SU-DHL-6 (cell line): Measurements from ENCODE around the gene CNTN5.

Source experiments
- H2AFZ ChIP-seq: fragments of 200-600 bp; sonication (generic); 2 replicates; pipeline ENCODE4 v1.6.1; 2014; ENCODE audit warnings: low read depth, mild to moderate bottlenecking, moderate library complexity, mixed read lengths, antibody characterized with exemption, low read length; ENCODE audit not compliant: severe bottlenecking
- H3F3A ChIP-seq: fragments of 200-600 bp; shearing (Covaris generic); 2 replicates; pipeline ENCODE4 v1.6.0; 2016; ENCODE audit warnings: antibody characterized with exemption, mild to moderate bottlenecking; ENCODE audit not compliant: insufficient read depth
- H3K27ac ChIP-seq: fragments of 200-600 bp; sonication (generic); 2 replicates; pipeline ENCODE4 v1.5.1; 2016; ENCODE audit warnings: low read depth, mild to moderate bottlenecking, low read length, moderate library complexity, mixed read lengths
- H3K27me3 ChIP-seq: fragments of 200-600 bp; sonication (generic), shearing (Covaris generic); 2 replicates; pipeline ENCODE4 v1.6.0; 2014; ENCODE audit warnings: mild to moderate bottlenecking, low read length
- H3K36me3 ChIP-seq: fragments of 200-600 bp; sonication (generic); 2 replicates; pipeline ENCODE4 v1.6.1; 2014; ENCODE audit warnings: mild to moderate bottlenecking, low read length, mixed read lengths
- H3K4me2 ChIP-seq: fragments of 300-600, 200-600 bp; shearing (Covaris generic), sonication (generic); 2 replicates; pipeline ENCODE4 v1.6.0; 2014; ENCODE audit warnings: low read length, low read depth, mild to moderate bottlenecking; ENCODE audit not compliant: poor library complexity, severe bottlenecking
- H3K4me3 ChIP-seq: fragments of 200-600 bp; sonication (generic); 2 replicates; pipeline ENCODE4 v1.5.1; 2014; ENCODE audit warnings: antibody characterized with exemption, low read length, mild to moderate bottlenecking, mixed read lengths; ENCODE audit not compliant: insufficient read depth, poor library complexity, severe bottlenecking
- H3K79me2 ChIP-seq: fragments of 200-600 bp; sonication (generic); 2 replicates; pipeline ENCODE4 v1.6.1; 2014; ENCODE audit warnings: mild to moderate bottlenecking, low read length, moderate library complexity; ENCODE audit not compliant: insufficient read depth
- H3K9ac ChIP-seq: fragments of 200-600 bp; sonication (generic); 2 replicates; pipeline ENCODE4 v1.7.0; 2014; ENCODE audit warnings: mild to moderate bottlenecking, low read length
- H3K9me2 ChIP-seq: fragments of 200-600 bp; sonication (generic); replicated peaks from 2 replicates; pipeline ENCODE4 v1.6.1; 2014; ENCODE audit warnings: low read length; ENCODE audit not compliant: insufficient read depth
- H3K9me3 ChIP-seq: fragments of 200-600 bp; sonication (generic); 2 replicates; pipeline ENCODE4 v1.6.1; 2014; ENCODE audit warnings: low read length, mixed read lengths; ENCODE audit not compliant: insufficient read depth
- H4K20me1 ChIP-seq: fragments of 200-600 bp; sonication (generic); 2 replicates; pipeline ENCODE4 v1.6.1; 2014; ENCODE audit warnings: low read depth, mild to moderate bottlenecking, antibody characterized with exemption, low read length, moderate library complexity, mixed read lengths
- CTCF ChIP-seq: fragments of 200-600 bp; sonication (generic); IDR thresholded peaks from one replicate; pipeline ENCODE4 v1.5.1; 2017; ENCODE audit warnings: antibody characterized with exemption, mild to moderate bottlenecking, low read length, moderate library complexity; ENCODE audit not compliant: insufficient read depth, poor library complexity, severe bottlenecking
- EZH2phosphoT487 ChIP-seq: fragments of 200-600 bp; sonication (generic), shearing (Covaris generic); conservative IDR thresholded peaks from 2 replicates; pipeline ENCODE4 v1.6.1; 2018; ENCODE audit warnings: mild to moderate bottlenecking, antibody characterized with exemption, low read length, moderate library complexity, mixed read lengths

The CNTN5 gene

DNA sequence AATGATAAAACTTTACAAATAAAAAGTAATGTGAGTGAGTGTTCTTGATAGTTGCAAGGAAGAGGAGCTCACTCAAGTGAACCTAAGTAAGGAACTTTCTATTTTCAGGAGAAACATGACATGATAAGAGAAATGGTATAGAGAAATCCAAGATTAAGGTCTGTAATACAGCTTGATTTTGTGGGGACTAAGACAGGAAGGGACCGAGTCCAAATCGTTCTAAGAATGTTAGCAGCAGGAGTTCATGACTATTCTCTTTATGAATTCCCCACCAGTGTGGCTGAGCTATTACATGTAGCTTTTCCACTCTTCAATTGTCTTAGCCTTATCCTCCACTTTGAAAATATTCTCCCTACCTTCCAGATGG, 967.7 kb downstream of the CNTN5 start:
- Histone ChIP-seq H3F3A (no peaks in the 10 kb centered on the region), H3K9me2 (no peaks in the 10 kb centered on the region), H2AFZ (no peak overlapping the region), H3K4me3 (no peak overlapping the region), H3K27ac (no peak overlapping the region), H3K27me3 (no peaks in the 10 kb centered on the region), H3K9ac (no peak overlapping the region), H3K4me2 (no peak overlapping the region), H4K20me1 (no peaks in the 10 kb centered on the region), H3K9me3 (no peaks in the 10 kb centered on the region), H3K79me2 (no peaks in the 10 kb centered on the region), H3K36me3 (no peaks in the 10 kb centered on the region)
- TF ChIP-seq EZH2phosphoT487 (no peak), CTCF (no peak)

DNA sequence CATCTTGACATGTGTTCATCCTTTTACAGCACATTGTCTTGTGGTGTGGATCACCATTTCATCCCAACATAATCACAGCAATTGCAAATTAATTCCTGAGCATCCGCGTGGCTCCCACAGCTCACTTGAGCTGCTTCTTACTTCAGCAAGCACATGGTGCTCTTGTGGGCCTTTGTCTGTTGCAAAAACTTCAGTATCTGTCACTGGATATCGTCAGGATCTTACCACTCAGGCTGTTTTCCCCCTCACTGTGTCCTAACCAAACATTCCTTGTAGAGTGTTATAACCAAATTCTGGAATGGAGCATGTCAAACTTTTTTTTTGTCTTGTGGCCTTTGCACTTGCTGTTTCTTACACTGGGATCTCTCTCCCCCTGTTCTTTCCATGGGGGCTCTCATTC, 983.2 kb downstream of the CNTN5 start:
- Histone ChIP-seq H3K36me3 (no peaks in the 10 kb centered on the region), H3K4me2 (no peak overlapping the region), H3K9ac (no peak overlapping the region), H3K79me2 (no peaks in the 10 kb centered on the region), H3K9me2 (no peaks in the 10 kb centered on the region), H4K20me1 (no peaks in the 10 kb centered on the region), H3F3A (no peaks in the 10 kb centered on the region), H3K9me3 (no peaks in the 10 kb centered on the region), H3K27me3 (no peaks in the 10 kb centered on the region), H2AFZ (no peak overlapping the region), H3K27ac (no peak overlapping the region), H3K4me3 (no peak overlapping the region)
- no peak for TF ChIP-seq CTCF
- no peak for TF ChIP-seq EZH2phosphoT487

- Histone ChIP-seq H4K20me1 (no peaks in the 10 kb centered on the region), H2AFZ (no peak overlapping the region), H3K36me3 (no peaks in the 10 kb centered on the region), H3K9me2 (no peaks in the 10 kb centered on the region), H3K27me3 (no peaks in the 10 kb centered on the region), H3K9me3 (no peaks in the 10 kb centered on the region), H3K9ac (no peak overlapping the region), H3K4me2 (no peak overlapping the region), H3K79me2 (no peaks in the 10 kb centered on the region), H3F3A (no peaks in the 10 kb centered on the region), H3K4me3 (no peak overlapping the region), H3K27ac (no peak overlapping the region)
- TF ChIP-seq CTCF: no peak
- no peak for TF ChIP-seq EZH2phosphoT487
Measured at GRCh38 chr11:100004541-100004940, 983.8 kb downstream of the CNTN5 start.

- TF ChIP-seq EZH2phosphoT487 (no peak), CTCF (no peak)
- H2AFZ ChIP-seq: no peak overlapping the region
- H3K4me3 ChIP-seq: no peak overlapping the region
- H3K36me3 ChIP-seq: no peaks in the 10 kb centered on the region
- H3K4me2 ChIP-seq: no peak overlapping the region
- H3K9me2 ChIP-seq: no peaks in the 10 kb centered on the region
- no peaks in the 10 kb centered on the region for H3K79me2 ChIP-seq
- H3F3A ChIP-seq: no peaks in the 10 kb centered on the region
- H3K9ac ChIP-seq: no peak overlapping the region
- H3K27ac ChIP-seq: no peak overlapping the region
- no peaks in the 10 kb centered on the region for H3K9me3 ChIP-seq
- H4K20me1 ChIP-seq: no peaks in the 10 kb centered on the region
- H3K27me3 ChIP-seq: no peaks in the 10 kb centered on the region
Measured at GRCh38 chr11:100008417-100008816, 987.7 kb downstream of the CNTN5 start.
